Forelimb muscle (tissue), 1 donor: ENCODE results near the gene RPL37. TPM values are rescaled to one million over a fixed set of nuclear protein-coding genes. Genes with fewer than 3 reads are reported as not detected.
"Not testable (repeated sequence)": the region's sequence is repeated elsewhere in the genome, so short reads cannot be mapped to it uniquely, and the experiment has no call there.

Source experiments
- DNase-seq: peaks from one replicate; pipeline ENCODE4 v3.0.0-alpha.2; 2013; ENCODE audit warnings: low read depth
- polyA plus RNA-seq: library from polyadenylated mRNA; unstranded; fragments of 120-200 nt; gene quantifications from one replicate; pipeline ENCODE4 v1.2.1, GENCODE V29; 2013; ENCODE audit not compliant: insufficient read length

The RPL37 gene
- polyA plus RNA-seq, 1 donor = 2,928 TPM

DNA sequence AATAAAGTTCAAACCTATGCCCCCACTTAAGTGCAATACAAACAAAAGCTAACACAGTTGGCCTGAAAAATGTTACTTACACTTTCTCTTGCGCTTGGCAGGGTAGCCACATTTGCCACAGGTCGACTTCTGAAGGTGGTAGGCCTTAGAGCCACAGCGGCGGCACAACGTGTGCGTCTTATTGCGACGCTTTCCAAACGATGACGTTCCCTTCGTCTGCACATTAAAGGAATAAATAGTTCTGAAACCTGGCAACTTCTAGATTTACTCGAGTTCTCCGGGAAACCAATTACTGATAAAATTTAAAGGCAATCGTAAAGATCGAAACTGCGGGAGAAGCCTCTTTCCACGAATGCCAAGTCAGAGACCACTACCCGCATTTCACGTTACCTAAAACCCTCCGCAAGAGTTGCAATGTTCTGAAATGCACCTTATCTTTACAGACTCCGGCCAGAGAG is 602 bp downstream of the RPL37 start:
- no peak for DNase-seq

DNA sequence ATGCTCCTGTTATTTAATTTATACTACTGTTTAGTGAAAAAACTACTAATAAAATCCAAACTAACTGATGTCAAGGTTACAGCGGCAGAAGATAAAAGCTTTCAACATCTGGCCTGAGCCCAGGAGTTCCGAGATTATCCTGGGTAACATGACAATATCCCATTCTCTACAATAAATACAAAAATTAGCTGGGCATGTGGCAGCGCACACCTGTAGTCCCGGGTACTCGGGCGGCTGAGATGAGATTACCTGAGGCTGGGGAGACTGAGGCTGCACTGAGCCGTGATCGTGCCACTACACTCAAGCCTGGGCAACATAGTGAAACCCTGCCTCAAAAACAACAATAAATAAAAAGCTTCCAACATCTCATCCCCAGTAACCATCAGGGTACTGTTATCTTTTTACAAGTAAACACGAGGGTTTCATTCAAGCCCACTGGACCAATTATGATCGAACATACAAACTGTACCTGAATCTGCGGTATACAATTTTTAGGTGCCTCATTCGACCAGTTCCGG is 1.3 kb downstream of the RPL37 start:
- DNase-seq = no peak

DNA sequence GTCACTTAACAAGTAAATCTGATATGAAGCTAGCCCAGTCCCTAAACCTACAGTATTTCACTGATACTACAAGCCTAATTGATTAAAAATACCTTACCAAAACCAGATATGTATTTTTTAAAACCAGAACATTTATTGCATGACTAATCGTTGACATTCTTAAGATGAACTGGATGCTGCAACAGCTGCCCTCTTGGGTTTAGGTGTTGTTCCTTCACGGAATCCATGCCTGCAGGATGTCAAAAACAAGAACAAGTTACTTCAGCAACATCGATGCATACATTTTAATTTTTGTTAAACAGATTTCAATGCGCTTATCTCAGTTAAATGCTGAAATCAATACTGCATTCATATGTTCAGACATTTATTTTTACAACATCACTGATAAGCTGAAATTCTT is 2.7 kb downstream of the RPL37 start:
- DNase-seq = no peak

DNA sequence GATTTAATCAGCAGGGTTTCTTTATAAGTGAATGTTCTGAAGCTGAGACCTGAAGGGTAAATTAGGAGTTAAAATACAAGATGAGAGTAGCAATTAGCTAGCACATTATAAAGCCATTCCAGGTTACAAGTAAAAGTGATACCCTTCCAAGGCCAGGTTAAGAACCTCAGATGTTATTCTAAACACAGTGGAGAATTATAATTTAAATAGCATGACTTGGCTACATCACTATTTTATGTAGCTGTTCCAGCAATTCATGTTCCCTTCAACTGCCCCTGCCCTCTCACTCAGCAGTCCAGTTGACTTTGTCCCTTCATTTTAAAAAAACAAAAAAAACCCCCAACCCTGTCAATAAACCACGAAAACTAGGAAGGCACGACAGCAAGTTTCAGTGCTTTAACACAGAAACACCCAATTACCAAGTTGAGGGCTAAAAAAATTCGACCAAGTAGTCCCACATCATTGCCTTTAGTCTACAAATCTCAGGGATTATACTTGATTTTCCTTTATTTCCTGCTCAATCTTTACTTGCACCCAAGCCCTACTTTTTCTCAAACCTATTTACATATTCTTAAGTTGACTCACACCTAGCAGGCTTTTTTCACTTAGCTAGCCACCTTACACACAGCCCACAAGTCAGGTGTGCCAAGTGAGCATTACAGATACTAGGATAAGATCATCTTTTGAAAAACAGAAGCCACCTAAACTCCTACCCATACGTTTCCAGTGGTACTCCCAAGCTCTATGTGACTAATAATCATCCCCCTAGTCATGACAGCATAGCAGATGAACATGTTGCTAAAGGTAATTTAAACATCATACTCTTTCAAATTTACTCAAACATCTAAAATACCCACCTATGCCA is 3.4 kb downstream of the RPL37 start:
- DNase-seq = no peak

DNA sequence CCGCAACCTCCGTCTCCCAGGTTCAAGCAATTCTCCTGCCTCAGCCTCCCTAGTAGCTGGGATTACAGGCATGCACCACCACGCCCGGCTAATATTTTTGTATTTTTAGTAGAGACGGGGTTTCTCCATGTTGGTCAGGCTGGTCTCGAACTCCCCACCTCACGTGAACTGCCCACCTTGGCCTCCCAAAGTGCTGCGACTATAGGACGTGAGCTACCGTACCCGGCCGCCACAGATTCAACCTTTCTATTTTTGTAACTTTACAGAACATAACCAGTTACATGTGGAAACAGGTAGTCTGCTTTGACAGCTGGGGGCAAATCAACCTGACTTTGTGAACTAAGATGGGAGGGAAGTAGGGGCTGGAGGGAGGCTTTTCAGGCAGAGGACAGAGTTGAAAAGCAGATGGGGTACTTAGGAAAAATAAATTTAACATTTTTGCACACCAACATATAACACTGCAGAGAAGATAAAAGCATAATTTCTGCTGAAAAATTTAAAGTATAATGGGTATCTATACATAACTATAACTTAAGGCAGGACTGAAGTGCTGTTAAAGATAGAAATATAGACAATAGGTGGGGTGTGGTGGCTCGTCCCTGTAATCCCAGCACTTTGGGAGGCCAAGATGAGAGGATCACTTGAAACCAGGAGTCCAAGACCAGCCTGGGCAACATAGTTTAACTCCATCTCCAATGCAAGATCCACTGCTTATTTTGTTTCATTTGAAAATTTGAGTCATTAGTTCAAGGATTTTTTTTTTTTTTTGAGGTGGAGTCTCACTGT is 5.1 kb downstream of the RPL37 start:
- DNase-seq = no peak

DNA sequence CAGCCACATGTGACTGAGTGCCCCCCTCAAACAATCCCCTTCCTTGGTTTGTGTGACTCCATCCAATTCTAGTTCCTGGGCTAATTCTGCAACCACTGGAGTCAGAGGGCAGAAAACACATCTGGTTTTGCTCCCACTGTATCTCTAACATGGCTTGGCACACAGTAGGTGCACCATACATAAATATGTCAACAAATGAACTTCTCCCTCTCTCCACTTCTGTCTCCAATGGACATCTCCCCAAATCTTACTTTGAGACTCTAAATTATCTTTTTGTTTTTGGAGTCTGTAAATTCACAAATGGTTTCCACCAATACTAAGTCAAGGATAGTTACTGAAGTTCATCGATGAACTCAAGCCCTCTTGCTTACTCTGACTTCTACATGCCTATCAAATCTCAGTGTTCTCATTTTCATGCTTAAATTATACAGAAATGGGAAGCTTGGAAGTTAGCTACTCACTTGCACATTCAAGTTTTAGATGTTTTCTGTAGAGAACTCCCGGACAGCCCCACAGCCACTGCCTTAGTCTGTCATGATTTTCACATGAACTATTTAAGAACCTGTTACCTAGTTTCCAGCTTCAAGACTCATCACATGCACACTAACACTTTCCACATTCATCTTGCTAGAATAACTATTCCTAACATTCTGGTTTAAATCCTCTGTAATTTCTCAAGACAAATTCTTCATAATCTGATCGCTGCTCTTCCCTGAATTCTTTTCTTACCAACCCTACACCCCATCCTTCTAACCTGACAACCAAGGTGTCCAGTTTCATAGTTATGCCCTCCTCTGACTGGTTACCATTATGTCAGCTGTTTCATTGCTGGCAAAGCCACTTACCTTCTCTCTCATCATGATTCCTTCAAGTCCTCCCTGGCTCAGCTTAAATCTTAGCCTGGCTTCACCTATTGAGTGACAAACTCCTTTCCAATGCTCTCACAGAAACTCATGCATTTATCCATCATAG is 6.0 kb downstream of the RPL37 start:
- no peak for DNase-seq

DNA sequence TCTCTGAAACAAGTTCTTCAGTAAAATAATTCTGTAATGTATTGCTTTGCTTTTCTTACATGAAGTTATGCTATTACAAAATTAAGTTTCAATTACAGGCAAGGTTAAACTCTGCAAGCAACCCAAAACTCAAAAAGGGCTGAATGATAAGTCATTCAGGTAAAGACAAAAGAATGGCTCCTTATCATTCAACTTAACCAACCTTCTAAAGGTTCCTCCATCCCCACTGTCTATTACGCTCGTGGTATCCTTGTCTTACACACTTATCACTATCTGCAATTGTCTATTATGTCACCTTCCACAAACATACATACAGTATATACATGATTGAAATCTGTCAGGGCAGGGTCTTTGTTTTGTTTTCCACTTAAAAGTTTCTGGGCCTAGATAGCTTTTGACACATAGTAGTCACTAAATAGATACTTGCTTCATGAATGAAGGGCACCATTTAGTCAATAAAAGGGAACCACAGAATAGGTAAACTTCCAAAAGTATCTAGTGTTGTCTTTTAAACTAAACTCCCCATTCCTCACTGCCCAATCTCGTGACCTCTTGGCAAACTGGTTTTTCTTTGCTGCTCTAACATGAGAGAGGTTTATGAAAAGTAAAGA is 6.9 kb downstream of the RPL37 start:
- DNase-seq = no peak

DNA sequence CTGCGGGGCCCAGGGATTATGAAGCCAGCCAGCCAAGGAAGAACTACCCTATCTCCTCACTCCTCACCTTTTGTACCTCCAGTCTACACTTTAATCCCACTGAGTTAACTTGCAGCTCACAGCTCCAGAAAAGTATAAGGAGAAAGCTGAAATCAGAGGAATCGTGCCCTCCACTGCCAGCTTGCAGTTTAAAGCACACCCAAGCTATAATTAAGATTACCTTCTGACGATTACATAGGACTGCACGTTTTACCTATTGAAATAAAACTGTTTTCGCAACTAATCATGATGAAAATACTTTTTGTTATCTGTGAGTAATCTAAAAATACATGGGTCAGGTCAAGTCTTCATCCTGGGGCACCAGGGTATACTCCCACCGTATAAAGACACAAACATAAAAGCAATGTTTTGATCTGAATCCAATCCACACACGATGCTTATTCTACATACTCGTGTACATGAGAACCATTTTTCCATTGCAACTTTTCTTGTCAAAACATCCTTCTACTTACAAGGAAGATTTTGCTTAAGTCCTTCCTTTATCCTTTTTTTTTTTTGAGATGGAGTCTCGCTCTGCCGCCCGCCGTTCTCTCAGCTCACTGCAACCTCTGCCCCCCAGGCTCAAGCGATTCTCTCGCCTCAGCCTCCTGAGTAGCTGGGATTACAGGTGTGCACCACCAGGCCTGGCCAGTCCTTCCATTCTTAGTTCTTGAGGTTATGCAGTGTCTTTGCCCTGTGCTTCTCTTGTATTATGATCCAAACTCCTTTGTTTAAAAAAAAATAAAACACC is 7.6 kb downstream of the RPL37 start:
- no peak for DNase-seq

DNA sequence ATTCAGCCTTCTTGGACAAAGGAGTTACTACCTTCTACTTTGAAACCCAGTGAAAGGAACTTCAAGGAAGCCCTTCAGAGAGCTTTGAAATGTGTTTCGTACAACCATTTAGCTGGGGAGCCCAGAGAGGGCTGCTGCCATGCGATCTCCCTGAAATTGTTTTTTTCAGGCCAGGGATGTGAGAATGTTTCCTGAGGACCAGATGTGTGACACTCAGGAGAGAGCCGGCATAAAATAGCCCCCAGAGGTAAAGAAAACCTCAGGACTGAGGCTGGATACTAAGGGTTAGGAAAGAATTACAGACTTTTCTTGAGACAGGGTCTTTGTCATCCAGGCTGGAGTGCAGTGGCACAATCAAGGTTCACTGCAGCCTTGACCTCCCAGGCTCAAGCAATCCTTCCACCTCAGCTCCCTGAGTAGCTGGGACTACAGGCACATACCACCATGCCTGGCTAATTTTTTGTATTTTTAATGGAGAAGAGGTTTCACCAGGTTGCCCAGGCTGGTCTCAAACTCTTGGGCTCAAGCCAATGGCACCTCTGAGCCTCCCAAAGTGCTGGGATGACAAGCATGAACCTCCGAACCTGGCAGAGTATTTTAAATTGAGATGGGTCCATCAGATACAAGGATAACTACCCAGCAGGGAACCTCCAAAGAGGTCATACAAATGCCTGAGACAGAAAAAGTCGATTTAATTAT is 8.4 kb downstream of the RPL37 start:
- no peak for DNase-seq

DNA sequence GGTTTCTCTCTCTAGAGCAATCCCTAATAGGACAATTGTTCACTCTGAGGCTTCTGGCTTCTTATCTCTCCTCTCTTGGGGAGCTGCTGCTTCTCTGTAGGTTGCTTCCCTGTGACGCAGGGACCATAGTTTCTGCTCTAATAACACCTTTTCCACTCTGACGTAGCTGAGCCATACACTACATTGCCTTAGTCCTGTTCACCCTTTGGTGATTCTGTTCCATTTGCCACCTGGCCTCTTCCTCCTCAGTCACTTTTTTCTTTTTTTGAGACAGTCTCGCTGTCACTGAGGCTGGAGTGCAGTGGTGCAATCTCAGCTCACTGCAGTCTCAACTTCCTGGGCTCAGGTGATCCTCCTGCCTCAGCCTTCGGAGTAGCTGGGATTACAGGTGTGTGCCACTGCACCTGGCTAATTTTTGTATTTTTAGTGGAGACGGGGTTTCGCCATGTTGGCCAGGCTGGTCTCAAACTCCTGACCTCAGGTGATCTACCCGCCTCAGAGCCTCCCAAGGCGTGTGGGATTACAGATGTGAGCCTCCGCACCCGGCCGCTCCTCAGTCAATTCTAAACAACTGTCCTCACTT is 9.5 kb downstream of the RPL37 start:
- DNase-seq = not testable (repeated sequence)

DNA sequence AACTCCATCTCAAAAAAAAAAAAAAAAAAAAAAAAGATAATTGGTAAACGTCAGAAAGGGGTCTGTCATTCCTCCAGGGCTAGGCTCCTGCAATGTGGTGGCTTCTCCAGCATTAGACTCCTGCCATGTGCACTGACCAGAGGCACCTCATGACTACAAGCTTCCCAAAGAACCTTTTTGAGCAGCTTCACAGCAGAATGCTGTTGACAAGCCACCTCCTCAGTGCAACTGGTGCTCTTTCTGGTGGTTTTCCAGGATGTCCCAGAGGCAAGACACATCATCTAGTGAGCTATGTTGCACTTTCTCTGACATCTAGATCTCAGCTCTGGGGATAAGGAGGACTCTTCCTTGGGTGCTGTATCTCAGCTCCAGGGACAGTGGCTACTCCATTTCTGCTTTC is 11.6 kb downstream of the RPL37 start:
- DNase-seq = no peak

DNA sequence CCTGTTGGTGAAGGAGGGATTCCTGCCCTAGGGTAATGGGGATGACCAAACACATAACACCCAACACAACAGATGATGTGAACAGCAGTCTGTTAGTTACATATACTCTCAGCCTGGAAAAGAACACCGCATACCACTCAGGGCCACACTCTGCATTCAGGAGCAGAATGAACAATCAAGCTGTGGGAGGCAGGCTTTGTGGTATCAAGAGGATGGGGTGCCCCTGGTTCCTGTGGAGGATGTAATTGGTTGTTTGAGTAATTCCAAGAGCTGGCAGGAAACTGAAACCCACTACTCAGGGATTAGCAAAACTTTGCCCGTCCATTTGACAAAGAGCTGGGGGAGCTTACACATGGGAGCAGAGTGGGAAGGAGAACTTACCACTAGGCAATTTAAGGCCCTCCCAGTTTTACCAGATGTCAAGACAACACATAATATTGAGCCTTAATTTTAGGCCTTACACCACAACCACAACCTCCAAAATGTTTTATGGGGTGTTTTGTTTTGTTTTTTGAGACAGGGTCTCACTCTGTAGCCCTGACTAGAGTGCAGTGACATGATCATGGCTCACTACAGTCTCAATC is 21.2 kb downstream of the RPL37 start:
- DNase-seq = no peak

DNA sequence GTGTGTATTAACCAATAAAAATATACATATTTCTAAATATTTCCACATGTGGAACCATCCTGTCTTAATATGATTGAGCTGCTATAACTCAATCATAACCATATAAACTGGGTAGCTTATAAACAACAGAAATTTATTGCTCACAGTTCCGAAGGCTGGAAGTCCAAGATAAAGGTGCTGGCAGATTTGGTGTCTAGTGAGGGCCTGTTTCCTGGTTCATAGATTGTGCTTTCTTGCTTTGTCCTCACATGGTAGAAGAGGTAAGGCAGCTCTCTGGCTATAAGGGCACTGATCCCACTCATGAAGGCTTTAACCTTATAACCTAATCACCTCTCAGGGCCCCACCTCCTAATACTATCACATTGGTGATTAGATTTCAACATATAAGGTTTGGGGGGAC is 22.9 kb downstream of the RPL37 start:
- no peak for DNase-seq

DNA sequence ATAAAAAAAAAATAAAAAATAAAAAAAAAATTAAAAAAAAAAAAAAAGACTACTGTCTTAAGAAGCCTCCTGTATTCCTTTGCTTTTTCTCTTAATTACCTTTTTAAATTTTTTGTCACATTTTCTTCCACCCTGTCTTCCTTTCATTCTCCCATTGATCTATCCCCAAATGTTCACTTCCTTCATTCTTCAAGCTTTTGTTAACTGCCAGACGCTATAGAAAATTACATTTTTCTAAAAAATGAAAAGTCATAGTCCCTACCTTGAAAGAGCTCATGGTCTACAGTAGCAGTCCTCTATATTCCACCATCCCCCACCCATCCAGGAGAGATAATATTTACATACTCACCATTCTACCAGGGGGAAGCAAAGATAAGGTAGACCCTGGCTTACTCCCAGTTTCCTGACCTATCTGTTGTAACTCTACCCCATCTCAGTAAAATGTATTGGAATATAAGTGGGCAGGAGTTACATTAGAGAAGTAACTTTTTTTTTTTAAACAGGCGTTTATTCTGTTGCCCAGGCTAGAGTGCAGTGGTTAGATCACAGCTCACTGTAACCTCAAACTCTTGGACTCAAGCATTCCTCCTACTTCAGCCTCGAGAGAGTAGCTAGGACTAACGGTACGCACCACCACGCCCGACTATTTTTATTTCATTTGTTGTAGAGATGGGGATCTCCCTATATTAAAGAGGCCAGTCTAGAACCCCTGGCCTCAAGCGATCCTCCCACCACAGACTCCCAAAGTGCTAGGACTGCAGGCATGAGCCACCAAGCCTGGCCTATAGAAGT is 33.1 kb downstream of the RPL37 start:
- DNase-seq = no peak

DNA sequence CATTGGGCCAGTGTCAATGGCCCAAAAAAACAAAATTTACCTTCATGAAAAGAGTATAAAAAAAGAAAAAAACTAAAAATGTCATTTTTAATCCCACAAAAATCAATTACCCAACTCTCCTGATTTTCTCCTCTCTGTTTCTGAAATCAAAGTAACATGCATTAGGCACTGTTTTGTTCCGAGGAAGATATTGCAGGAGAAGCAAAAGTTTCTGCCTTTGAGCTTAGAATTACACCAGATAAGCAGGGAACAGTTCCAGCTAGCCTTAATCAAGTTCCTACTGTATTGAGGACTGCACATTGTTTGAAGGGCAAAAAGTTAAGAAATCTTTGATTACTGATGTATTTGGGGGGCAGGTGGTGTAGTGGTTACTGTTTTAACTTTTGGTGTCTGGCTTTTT is 35.8 kb downstream of the RPL37 start:
- no peak for DNase-seq

DNA sequence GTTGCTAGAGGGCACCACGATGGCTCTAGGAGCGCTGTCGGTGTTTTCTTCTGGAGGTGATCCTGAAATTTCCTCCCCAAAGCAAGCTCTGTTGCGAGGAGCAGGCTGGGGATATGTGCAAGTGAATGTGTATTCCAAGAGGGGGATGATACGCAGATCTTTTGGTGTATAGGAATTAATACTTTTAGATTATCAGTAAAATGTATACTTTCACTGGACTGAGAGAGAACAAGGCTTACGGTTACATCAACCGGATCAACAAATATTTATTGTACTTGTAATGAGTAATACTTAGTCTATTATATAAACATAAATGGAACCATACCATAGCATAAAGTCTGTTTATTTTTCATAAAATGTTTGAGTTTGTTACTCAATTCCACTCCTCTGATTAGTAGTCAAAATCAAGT is 36.2 kb downstream of the RPL37 start:
- no peak for DNase-seq

DNA sequence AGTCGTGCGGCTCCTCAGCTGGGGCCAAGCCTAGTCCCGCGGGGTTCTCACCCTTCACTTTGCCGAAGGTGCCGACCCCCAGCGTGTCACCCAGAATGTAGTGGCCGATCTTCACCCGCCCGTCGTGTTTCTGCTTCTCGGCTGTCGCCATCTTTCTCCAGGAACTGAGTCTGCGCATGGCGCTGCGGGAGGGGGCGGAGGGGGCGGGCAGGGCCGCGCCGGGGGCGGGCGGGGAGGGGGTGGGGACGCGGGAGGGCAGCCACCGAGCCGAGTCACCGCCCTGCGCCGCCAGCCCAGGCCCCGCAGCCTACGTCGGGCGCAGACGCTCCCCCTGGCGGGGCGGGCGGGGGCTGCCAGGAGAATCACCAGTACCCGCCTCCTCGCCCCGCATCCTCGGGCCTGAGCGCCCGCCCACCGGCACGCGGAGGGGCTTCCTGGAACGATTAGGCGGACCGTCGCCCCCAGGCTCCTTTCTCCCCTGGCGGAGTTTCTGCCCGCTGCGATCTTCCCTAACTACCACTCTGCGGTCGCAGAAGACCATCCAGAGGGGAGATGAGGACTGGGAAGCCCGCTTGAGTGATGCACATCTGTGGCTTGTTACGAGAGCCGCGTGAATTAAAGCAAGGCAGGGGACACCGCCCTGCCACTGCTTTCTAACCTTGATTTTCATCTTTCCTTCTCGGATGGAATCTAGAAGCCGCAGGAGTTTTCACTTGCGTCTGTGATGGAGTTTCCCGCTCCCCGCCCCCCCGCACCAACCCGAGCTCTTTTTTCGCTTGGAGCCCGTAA is 36.8 kb downstream of the RPL37 start, which contains the start of gene PRKAA1:
Gene PRKAA1, minus strand, starts transcription at position 363 of the 789 bp plus-strand sequence. Its CDS starts 185 bp downstream, at position 178.
- DNase-seq = peak; percentile 49
